Right ventricle myocardium superior (tissue), 1 donor: ENCODE measurements around the gene THSD7A. TPM values are rescaled to one million over a fixed set of nuclear protein-coding genes. Genes with fewer than 3 reads are reported as not detected.

Source experiments
- ATAC-seq: fragments of 200-7000 bp; cut with Tn5 transposase; one replicate; pipeline ENCODE4 v1.9.1; 2020; ENCODE audit warnings: mild to moderate bottlenecking; ENCODE audit not compliant: poor library complexity
- DNase-seq: peaks from one replicate; pipeline ENCODE4 v3.0.0-alpha.2; 2020
- intact Hi-C: fragments of 100-400 bp; cut with DNase I; formaldehyde crosslinking; loops from one replicate; pipeline ENCODE4 v1.11.2; 2022
- total RNA-seq: library from RNA; stranded (reverse); fragmentation: NEBNext Ultra II Directional; extraction: Animal tissue kit (Norgen Biotek cat#: 25700); gene quantifications from one replicate; pipeline ENCODE4 v1.2.1, GENCODE V29; 2021
- donor health status: DM: no; HTN: yes; CAD: no; lungs with severe emphysema.

Gene THSD7A
- total RNA-seq, 1 donor from 2014 or later: 0.70 TPM

DNA sequence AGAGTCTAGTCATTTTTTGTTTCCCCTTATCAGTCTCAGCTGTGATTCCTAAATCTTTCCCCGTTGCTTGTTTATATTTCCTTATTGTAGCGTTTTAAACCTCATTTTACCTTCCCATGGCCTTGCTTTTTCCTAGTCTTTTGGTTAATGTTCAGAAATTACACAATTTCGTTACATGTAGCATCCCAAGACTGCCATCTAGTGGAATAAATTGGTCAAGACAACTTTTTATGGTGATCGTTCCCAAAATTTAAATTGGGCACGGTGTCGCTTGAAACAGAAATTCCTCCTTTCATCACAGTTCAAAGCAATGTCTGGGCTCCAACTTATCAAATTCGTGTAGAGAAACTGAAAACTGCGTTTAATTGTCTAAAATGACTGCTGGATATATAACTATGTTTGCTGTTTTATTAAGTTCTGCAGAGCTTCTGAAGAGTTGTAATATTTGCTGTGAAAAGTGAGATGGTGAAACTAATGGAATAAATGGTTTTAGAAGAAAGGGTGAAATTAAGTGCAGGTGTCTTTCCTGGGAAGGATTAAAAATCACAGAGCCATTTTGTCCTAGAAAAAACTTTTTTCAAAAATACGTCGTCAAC is 488.1 kb downstream of the THSD7A start:
- intact Hi-C loops: no loop called here

DNA sequence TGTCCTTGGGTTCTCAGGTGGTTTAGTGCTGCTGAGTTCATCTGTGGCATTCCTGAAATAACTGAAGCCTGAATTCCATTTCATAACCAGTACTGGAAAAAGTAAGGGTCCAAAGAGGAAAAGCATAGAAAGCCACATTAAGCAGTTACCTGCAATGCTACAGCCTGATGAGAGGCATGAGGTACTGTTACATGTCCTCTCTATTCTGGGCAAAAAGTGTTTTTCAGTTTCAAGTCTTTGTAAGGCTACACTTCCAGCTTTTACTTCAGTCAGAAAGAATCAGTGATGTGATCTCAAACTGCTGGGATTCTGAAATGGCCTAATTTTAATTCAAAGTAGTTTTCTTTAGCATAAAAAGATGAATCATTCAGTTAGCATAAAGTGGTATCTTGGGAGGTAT is 488.9 kb downstream of the THSD7A start:
- ATAC-seq (no peak), DNase-seq (no peak)
- intact Hi-C loops: no loop called here

More for the DNA sequence above, 488.1 kb downstream of the THSD7A start:
- DNase-seq: no peak
- no peak for ATAC-seq

DNA sequence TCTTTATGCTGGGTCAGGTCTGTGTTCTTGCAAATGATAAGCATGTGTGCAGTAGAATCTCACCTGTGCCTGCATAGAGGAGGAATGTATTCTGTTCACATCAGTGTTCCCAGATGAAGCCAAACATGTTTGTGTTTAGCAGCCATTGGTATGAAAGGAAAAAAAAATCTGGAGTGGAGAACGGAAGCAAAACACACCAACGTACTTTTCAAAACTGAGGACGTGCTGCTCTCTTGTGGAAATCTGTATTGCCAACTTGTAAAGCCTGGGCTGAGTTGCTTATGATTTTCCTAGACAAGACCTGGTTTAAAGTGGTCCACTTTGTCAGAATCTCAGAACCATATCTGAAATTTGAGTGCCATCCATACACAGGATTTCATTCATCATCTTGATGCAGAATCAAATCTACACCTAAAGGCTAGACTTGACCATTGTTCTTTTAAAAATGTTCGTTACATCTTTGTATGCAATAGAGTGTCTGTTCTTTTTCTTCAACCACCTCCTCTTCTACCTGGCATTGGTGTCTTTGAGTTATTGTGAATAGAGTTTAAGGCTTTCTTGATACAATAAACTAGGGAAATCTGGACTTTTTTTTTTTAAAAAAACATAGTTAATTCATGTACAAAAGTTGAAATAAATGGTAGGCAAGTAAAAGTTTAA is 490.6 kb downstream of the THSD7A start:
- peak; percentile 58 for ATAC-seq
- DNase-seq: no peak
- intact Hi-C loops: no loop called here

DNA sequence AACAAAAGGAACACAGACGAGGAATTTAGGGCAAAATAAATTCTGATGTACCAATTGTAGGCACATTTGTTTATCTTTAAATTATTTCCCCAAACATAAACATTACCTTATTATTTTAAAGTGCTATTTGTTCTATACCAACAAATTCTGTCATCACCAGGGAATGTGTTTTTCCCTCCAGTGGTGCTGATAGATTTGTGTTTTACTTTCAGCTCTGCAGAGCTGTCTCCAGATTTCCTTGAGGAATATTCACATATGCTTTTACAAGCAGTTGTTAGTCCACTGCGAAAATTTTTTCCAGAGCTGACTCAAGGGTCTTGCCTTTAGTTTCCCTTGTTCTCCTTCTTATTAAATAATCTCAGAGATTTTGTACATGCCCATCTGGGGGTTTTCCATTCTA is 495.6 kb downstream of the THSD7A start:
- intact Hi-C loops: no loop called here
- DNase-seq (no peak), ATAC-seq (no peak)

DNA sequence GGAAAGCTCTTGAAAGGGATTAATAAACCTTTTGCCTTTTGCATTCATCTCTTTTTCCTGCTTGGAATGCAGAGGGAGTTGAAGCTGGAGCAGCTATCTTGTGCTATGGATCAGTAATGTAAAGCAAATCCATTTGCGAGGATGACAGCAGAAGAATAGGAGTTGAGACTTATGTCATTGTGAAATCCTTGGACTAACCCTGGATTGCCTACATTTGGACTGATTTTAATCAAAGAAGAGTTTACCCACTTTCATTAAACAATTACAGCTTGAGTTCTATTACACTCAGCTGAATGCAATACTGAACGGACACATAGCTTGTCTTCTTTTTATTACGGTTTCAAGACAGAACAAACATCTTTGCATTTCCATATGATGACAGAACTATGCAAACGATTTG is 496.1 kb downstream of the THSD7A start:
- intact Hi-C loops: no loop called here
- no peak for ATAC-seq
- DNase-seq: no peak

DNA sequence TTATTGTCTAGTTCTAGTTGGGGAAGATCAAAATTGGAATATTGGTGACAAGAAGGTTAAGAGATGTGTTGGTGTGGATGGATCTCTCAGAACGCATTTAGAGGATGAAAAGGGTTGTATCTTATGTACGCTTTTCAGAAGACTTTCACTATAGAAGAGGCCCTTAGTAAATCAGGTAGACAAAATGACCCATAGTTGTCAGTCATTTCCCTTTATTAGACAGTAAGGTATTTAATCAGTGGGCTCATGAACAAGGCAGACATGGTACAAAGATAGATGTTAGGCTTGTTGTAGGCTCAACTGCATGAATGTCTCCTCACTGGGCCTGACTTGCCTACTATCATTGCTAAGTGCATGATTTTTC is 499.2 kb downstream of the THSD7A start:
- no peak for DNase-seq
- intact Hi-C loops: no loop called here
- no peak for ATAC-seq

DNA sequence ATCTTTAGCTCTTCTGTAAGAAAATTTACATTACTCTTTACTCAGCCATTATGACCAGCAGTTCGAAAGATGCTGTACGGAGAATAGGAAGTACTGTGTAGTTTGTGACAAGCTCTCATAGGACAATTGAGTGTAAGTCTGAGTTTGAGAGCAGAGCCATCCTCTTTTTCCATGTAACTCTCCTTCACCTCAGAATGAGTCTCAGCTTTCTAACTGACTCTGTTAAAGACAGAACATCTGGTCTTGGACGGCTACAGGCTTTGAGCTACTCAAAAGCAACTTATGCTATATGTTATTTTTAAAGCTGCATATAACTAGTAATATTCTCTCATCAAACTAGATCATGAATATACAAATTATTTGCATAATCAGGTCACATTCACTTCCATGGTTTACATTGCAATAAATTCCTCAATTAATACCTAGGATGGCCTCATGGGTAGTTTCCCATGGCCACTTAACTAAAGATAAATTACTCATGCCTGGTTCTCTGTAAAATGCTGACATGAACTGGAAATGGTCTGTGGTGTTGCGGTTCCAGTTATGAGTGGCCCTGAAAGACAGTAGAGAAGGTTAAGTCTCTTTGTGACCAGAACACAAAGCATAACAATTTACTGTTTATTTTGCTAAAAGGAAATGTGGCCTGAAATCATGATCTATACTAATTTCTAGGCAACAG is 499.7 kb downstream of the THSD7A start:
- intact Hi-C loops: no loop called here
- DNase-seq: no peak
- ATAC-seq: no peak

DNA sequence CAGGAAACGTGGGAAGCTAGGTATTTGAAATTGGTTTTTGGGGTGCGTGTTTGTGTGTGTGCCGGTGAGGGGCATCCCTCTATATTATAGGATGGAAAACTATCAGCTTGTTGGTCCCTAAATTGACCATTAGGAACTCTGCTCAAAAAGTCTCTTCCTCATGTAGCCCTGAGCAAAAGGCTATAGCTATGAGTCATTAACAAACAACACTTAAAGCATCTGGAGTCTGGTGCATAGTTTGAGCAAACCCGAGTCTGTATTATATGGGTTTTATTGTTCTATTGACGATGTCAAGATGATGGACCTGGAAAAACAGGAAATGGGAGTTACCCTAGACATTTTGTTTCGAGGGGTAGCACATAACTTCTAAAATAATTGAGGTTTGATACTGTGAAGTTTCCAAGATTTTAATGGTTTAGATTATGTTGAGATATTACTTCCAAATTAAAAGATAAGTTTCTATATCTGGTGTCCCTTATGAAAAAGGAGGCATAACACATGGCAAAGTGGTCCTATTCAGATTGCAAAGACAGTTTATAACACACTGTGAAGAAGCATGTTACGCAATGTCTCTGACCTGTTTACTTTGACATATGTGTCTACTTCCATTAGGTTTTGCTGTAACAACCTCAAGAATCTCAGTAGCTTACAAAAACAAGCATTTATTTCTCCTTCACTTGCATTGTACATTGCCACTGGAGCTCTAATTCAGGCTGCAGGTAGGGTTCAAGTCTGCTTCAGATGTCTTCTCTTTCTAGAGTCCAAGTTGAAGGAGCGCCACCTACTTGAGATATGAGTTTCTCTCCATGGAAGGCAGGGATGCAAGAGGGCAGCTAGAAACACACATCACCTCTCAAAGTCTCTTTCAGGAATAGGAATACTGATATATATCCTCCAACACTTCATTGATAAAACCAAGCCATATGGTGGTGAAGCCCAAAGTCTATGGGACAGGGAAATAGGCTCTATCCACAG is 500.6 kb downstream of the THSD7A start:
- intact Hi-C loops: no loop called here
- ATAC-seq (no peak), DNase-seq (no peak)

DNA sequence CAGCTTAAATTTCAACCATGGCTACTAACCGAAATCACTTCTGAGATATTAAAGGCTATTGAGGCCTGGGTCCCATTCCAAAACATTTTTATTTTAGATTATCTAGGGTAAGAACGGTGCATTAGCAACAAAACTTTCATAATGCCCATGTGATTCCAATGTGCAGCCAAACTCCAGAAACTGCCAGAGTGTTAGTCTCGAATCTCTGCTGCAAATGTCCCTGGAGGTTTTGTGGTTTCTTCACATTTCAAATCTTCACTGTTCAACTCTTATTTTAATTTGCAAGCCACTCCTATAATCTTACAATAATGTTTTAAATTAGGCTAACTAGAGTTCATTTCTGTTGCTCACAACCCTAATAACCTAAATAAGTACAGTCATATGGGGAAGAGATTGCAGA is 501.3 kb downstream of the THSD7A start:
- ATAC-seq: no peak
- intact Hi-C loops: no loop called here

DNA sequence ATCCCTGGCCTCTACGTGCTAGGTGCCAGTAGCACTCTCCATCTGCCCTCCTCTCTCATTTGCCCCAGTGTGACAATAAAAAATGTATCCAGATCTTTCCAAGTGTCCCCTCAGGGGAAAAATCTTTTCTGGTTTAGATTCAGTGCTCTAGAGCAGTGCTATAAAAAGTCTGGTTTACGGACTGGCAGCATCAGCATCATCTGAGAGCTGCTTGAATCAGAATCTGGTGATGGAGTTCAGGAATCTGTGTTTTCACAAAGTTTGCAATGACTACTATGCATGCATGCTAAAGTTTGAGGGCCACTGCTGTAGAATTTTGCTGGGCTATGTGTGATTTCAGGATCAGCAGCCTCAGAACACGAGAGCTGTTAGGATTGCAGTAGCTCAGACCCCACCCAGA is 501.8 kb downstream of the THSD7A start:
- ATAC-seq: no peak
- no peak for DNase-seq
- intact Hi-C loops: no loop called here

More for the DNA sequence above, 501.3 kb downstream of the THSD7A start:
- no peak for DNase-seq

DNA sequence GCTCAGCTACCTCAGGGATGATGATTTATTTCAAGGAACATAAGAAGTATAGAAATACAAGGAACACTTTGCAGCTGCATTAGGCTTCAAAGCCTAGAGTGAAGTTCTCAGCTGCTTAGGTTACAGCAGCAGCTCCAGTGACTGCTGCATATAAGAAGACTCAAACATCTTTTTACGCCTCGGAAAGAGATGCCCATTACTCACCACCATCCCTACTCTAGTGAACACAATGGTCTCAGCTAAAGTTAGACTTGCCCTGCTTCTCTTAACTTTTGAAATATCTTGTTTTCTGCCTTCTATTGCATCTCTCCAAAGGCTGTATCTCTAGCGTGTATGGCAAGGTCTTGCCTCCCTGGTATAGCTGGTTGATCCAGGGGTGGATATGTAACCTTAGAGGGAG is 502.4 kb downstream of the THSD7A start:
- intact Hi-C loops: no loop called here

DNA sequence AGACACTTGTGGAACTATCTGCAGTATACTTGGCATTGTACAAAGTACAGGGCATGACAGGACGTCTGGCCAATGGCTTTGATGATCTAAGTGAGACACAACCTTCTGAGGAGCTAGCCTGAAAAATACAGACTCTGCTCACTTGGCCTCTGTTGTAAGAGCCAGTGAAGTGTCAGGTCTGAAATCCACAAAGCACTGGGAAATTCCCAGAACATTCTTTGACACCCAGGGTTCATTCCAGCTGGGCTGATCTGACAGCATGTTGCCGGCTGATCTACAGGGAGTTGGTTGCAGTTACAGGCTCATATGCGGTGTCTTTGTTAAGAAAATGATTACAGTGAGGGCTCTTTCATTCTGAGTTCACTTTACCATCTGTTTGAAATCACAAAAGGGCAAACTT is 503.7 kb downstream of the THSD7A start:
- DNase-seq (no peak), ATAC-seq (no peak)
- intact Hi-C loops: no loop called here

More for the DNA sequence above, 502.4 kb downstream of the THSD7A start:
- ATAC-seq (no peak), DNase-seq (no peak)

DNA sequence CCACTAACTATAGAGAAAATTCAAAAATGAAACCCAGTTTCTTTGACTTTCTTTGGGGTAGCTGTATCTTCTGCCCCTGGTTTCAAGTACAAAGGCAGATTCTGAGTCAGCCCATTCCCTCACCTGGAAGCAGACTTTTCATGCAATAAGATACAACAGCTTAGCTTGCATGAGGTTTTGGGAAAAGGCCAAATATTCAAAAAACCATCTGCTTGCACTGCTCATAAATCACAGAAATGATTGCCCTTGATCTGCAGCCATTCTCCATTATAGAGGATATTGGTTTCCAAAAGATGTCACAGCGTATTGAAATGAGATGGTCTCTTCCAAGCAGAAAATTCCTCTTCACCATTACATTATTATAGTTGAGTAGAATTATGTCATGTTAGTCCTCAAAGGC is 504.4 kb downstream of the THSD7A start:
- DNase-seq (no peak), ATAC-seq (no peak)
- intact Hi-C loops: no loop called here
